Heart left ventricle (tissue), 13 donors: ENCODE data around the gene CEP164.

Experiments used
- POLR2A ChIP-seq, 2 donors: fragments of 450-650 bp; IDR thresholded peaks; one replicate each; pipeline ENCODE4 v1.6.1; 2017; ENCODE audit warnings: antibody characterized with exemption in 2 of 2, mild to moderate bottlenecking in 2 of 2, moderate library complexity in 2 of 2
- TF ChIP-seq, protein P1 (sequence below), 12 donors: fragments of 200-600 bp; sonication (generic) in 4 of 12; IDR thresholded peaks; one replicate each; pipeline versions ENCODE4 v1.5.0 to v1.8.0; 2018 to 2022; ENCODE audit warnings: antibody characterized with exemption in 12 of 12, mild to moderate bottlenecking in 5 of 12
- donor health status: ischemic (EF 13 %, LVEDD 7.1; RV severe dilation, severe dysfunction).
- donor health status: DM: no; HTN: yes; CAD: no.
- donor health status: DM: no; HTN: no; CAD: no.
- donor health status: ischemic (EF 25% LVEDD 6.9; RV normal size, moderate dysfunction).
- donor health status: ischemic (EF 25% LVEDD 5.7; RV mildly dilated, moderate dysfunction).
- donor health status: ischemic (EF 35%, LVEDD 5.7; RV mildly dilated, moderate dysfunction).
- donor health status: nonischemic (EF 11% LVEDD 7.7; RV severe dilation, severe dysfunction).
- donor health status: DM: yes; HTN: yes; CAD: no.
- donor health status: PGD.
- donor health status: ischemic (EF 29% LVEDD 5.4; RV normal size, mild dysfunction).
- donor health status: nonischemic (EF 23%, LVEDD 6.1; RV moderate dilation, normal function).

DNA sequence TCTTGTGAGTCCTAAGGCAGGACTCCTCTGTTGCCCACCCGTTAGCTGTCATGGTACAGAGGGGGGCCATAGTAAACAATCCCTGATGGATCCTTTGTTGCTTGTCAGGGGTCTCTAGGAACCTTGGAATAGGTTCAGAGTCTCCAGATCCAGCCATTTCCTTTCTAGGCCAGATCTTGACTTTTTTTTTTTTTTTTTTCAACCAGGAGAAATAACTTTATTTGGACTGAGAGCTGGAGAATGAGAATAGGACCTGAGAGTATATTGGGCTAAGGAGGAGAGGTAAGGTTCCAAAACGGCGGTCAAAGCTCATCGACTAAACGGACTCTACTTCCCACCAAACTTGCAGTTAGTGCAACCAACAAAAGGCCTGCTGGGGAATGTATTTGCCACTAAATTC is 7.7 kb downstream of the CEP164 start:
- TF ChIP-seq, protein P1, sequence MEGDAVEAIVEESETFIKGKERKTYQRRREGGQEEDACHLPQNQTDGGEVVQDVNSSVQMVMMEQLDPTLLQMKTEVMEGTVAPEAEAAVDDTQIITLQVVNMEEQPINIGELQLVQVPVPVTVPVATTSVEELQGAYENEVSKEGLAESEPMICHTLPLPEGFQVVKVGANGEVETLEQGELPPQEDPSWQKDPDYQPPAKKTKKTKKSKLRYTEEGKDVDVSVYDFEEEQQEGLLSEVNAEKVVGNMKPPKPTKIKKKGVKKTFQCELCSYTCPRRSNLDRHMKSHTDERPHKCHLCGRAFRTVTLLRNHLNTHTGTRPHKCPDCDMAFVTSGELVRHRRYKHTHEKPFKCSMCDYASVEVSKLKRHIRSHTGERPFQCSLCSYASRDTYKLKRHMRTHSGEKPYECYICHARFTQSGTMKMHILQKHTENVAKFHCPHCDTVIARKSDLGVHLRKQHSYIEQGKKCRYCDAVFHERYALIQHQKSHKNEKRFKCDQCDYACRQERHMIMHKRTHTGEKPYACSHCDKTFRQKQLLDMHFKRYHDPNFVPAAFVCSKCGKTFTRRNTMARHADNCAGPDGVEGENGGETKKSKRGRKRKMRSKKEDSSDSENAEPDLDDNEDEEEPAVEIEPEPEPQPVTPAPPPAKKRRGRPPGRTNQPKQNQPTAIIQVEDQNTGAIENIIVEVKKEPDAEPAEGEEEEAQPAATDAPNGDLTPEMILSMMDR (IDR thresholded peaks at IDR 0.05), result no peak
- TF ChIP-seq POLR2A (IDR thresholded peaks at IDR 0.05), result no peak
